B cell (primary cell): Measurements from ENCODE around the gene NF2. TPM values are rescaled to one million over a fixed set of nuclear protein-coding genes. Genes with fewer than 3 reads are reported as not detected.

Experiments used
- ATAC-seq: fragments of 200-7000 bp; cut with Tn5 transposase; one replicate; pipeline ENCODE4 v1.10.0; 2021; ENCODE audit warnings: low read depth, mild to moderate bottlenecking, moderate number of reproducible peaks, moderate library complexity
- CTCF ChIA-PET: fragments of 350-600 bp; sonication (Branson Sonifier 250); formaldehyde crosslinking; loops from one replicate; lab custom pipeline; 2021; ENCODE audit warnings: antibody characterized with exemption, inconsistent platforms; lab: Charles Lee
- POLR2A ChIA-PET: fragments of 350-600 bp; sonication (Branson Sonifier 250); formaldehyde crosslinking; loops from one replicate; lab custom pipeline; 2021; ENCODE audit warnings: antibody characterized with exemption; lab: Charles Lee
- DNase-seq: peaks from one replicate; pipeline ENCODE4 v3.0.0; 2013
- H2AFZ ChIP-seq: 2 replicates; pipeline ENCODE4 v1.6.1; 2012; ENCODE audit warnings: mild to moderate bottlenecking, low read depth, low read length; ENCODE audit not compliant: insufficient read depth, poor library complexity, severe bottlenecking
- H3K27ac ChIP-seq, 2 donors: 1 replicate in 1 of 2; 2 replicates in 1 of 2; pipeline ENCODE4 v1.5.1; 2012 to 2013; ENCODE audit warnings: low read length in 2 of 2, mild to moderate bottlenecking in 2 of 2, moderate library complexity in 1 of 2
- H3K27me3 ChIP-seq, 4 experiments: fragments of 200-600 bp in 1 of 4; sonication (generic) in 1 of 4; replicated peaks in 1 of 4; 1 replicate in 2 of 4; 2 replicates in 2 of 4; pipeline versions ENCODE4 v1.6.1 to v1.7.0; 2013 to 2016; ENCODE audit warnings: low read length in 3 of 4, mild to moderate bottlenecking in 2 of 4, mixed read lengths in 1 of 4, moderate library complexity in 1 of 4; ENCODE audit not compliant: insufficient read depth in 4 of 4, control insufficient read depth in 3 of 4; ENCODE audit errors: control extremely low read depth in 1 of 4
- H3K36me3 ChIP-seq, 2 experiments: replicated peaks in 1 of 2; 1 replicate in 1 of 2; 2 replicates in 1 of 2; pipeline versions ENCODE4 v1.6.1 to v1.7.1; 2013; ENCODE audit warnings: low read length in 1 of 2; ENCODE audit not compliant: insufficient read depth in 2 of 2, control insufficient read depth in 1 of 2; ENCODE audit errors: control extremely low read depth in 1 of 2, extremely low read depth in 1 of 2
- H3K4me1 ChIP-seq, 2 donors: fragments of 200-600 bp in 1 of 2; sonication (generic) in 1 of 2; 1 replicate in 1 of 2; 2 replicates in 1 of 2; pipeline versions ENCODE4 v1.5.1 to v1.6.1; 2013 to 2017; ENCODE audit warnings: low read length in 2 of 2; ENCODE audit not compliant: control insufficient read depth in 2 of 2, insufficient read depth in 2 of 2
- H3K4me2 ChIP-seq: replicated peaks from 2 replicates; pipeline ENCODE3; 2012; ENCODE audit warnings: mild to moderate bottlenecking, low read depth, low read length; ENCODE audit not compliant: poor library complexity, severe bottlenecking
- H3K4me3 ChIP-seq, 5 experiments: fragments of 200-600 bp in 1 of 5; sonication (generic) in 1 of 5; 1 replicate in 3 of 5; 2 replicates in 2 of 5; pipeline versions ENCODE4 v1.5.1 to v1.7.0; 2011 to 2016; ENCODE audit warnings: low read length in 4 of 5, mild to moderate bottlenecking in 4 of 5, low read depth in 2 of 5, control low read depth in 1 of 5, moderate library complexity in 1 of 5; ENCODE audit not compliant: insufficient read depth in 1 of 5; ENCODE audit errors: control extremely low read depth in 1 of 5, extremely low read depth in 1 of 5
- H3K79me2 ChIP-seq: fragments of 200-600 bp; sonication (generic); one replicate; pipeline ENCODE4 v1.6.0; 2016; ENCODE audit warnings: low read length; ENCODE audit not compliant: control insufficient read depth, insufficient read depth
- H3K9ac ChIP-seq: fragments of 200-600 bp; sonication (generic); 2 replicates; pipeline ENCODE4 v1.6.1; 2017; ENCODE audit warnings: mild to moderate bottlenecking, low read length, moderate library complexity
- H3K9me3 ChIP-seq, 3 donors: one replicate each; pipeline versions ENCODE4 v1.6.1 to v1.7.1; 2013; ENCODE audit warnings: low read length in 2 of 3; ENCODE audit not compliant: control insufficient read depth in 2 of 3, insufficient read depth in 1 of 3; ENCODE audit errors: control extremely low read depth in 1 of 3
- H4K20me1 ChIP-seq: 2 replicates; pipeline ENCODE4 v1.6.0; 2012; ENCODE audit warnings: mild to moderate bottlenecking, low read length; ENCODE audit not compliant: insufficient read depth, control insufficient read depth, poor library complexity, severe bottlenecking
- H3K27ac Mint-ChIP-seq: one replicate; pipeline ENCODE4 v1.8.0; 2021; ENCODE audit warnings: mixed read lengths
- H3K27me3 Mint-ChIP-seq: one replicate; pipeline ENCODE4 v1.8.0; 2021; ENCODE audit warnings: mixed read lengths
- H3K4me1 Mint-ChIP-seq: one replicate; pipeline ENCODE4 v1.8.0; 2021; ENCODE audit warnings: mixed read lengths
- H3K4me3 Mint-ChIP-seq: one replicate; pipeline ENCODE4 v1.8.0; 2021; ENCODE audit warnings: mixed read lengths
- H3K9me3 Mint-ChIP-seq: one replicate; pipeline ENCODE4 v1.8.0; 2022; ENCODE audit warnings: mixed read lengths; ENCODE audit not compliant: insufficient read depth
- CTCF ChIP-seq: fragments of 200-600 bp; IDR thresholded peaks from one replicate; pipeline ENCODE4 v1.8.0; 2022; ENCODE audit warnings: antibody characterized with exemption, mild to moderate bottlenecking
- EZH2 ChIP-seq: IDR thresholded peaks from 2 replicates; pipeline ENCODE4 v1.6.1; 2012; ENCODE audit warnings: borderline replicate concordance, low read depth, mild to moderate bottlenecking, moderate library complexity, low read length; ENCODE audit not compliant: insufficient read depth, poor library complexity, severe bottlenecking
- WGBS: methylation state at CpG from one replicate; pipeline ENCODE4 v1.1.5; 2013; ENCODE audit warnings: missing lambda C conversion rate; ENCODE audit not compliant: insufficient coverage; 5-methylcytosine and 5-hydroxymethylcytosine counted together
- intact Hi-C: fragments of 100-400 bp; cut with micrococcal nuclease; formaldehyde crosslinking; loops from one replicate; pipeline ENCODE4 v1.10.0; 2022
- polyA plus RNA-seq: library from polyadenylated mRNA; depleted of rRNA; stranded (reverse); fragments of >200 nt; gene quantifications from 2 replicates; pipeline ENCODE4 v1.2.3, GENCODE V29; 2012
- total RNA-seq, 2 donors: library from RNA; stranded (reverse); fragments of 120-200 nt in 1 of 2; gene quantifications; 1 replicate in 1 of 2; 2 replicates in 1 of 2; pipeline versions ENCODE4 v1.2.3 to v1.2.4, GENCODE V29; 2013 to 2022

The NF2 gene
- total and polyA plus RNA-seq, 2 donors (not counting 1 experiment from before 2014, with no cell fraction given), result 9.4 to 26.6 TPM

GRCh38 chr22:29660021-29660420 is 56.6 kb downstream of the NF2 start:
- Histone ChIP-seq H3K27ac (no peak overlapping the region), H2AFZ (no peak overlapping the region), H3K4me1 (peaks cover 6 to 8% of the 10 kb centered on the region in 2 donors), H3K36me3 (peaks cover 2 to 46% of the 10 kb centered on the region in 2 experiments), H3K9me3 (no peaks in the 10 kb centered on the region), H3K9ac (no peak overlapping the region), H3K4me3 (no peak overlapping the region), H3K27me3 (no peaks in the 10 kb centered on the region), H3K79me2 (no peaks in the 10 kb centered on the region), H4K20me1 (no peaks in the 10 kb centered on the region), H3K4me2 (no peak overlapping the region)
- Mint-ChIP-seq H3K4me1 (peaks cover 13% of the 10 kb centered on the region), H3K4me3 (no peak overlapping the region), H3K27me3 (no peaks in the 10 kb centered on the region), H3K9me3 (no peaks in the 10 kb centered on the region), H3K27ac (no peak overlapping the region)
- TF ChIP-seq EZH2 (no peak), CTCF (no peak)
- intact Hi-C loops, result no loop called here
- no peak for DNase-seq
- ChIA-PET POLR2A (no interaction called here), CTCF (no interaction called here)
- no peak for ATAC-seq
- 98% methylated on average over 6 of the region's 11 CpGs for WGBS

DNA sequence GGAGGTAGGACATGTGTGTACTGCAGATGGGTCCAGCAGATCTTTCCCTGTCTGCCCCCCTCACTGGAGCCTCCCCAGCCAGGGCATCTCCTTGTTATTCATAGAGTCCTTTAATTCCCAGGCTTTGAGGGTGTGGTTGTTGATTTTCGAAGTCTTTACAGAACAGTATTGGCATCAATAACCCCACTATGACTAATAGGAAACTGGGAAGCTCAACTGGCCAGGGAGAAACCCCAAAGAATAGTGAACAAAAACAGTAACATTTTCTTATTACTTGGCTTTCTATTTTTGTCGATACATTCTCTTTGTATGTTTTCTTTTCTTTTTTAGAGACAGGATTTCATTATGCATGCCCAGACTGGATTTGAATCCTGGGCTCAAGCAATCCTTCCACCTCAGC is 57.9 kb downstream of the NF2 start:
- TF ChIP-seq CTCF (no peak), EZH2 (no peak)
- Mint-ChIP-seq H3K4me3 (no peak overlapping the region), H3K9me3 (no peaks in the 10 kb centered on the region), H3K4me1 (peaks cover 13% of the 10 kb centered on the region), H3K27me3 (no peaks in the 10 kb centered on the region), H3K27ac (no peak overlapping the region)
- intact Hi-C loops, result no loop called here
- Histone ChIP-seq H3K4me2 (no peak overlapping the region), H3K4me3 (no peak overlapping the region), H3K27ac (no peak overlapping the region), H3K9me3 (no peaks in the 10 kb centered on the region), H2AFZ (no peak overlapping the region), H3K36me3 (peaks cover 2 to 45% of the 10 kb centered on the region in 2 experiments), H3K27me3 (no peaks in the 10 kb centered on the region), H3K79me2 (no peaks in the 10 kb centered on the region), H4K20me1 (no peaks in the 10 kb centered on the region), H3K9ac (no peak overlapping the region), H3K4me1 (peaks cover 6 to 8% of the 10 kb centered on the region in 2 donors)
- ATAC-seq, result no peak
- POLR2A ChIA-PET, result no interaction called here
- no peak for DNase-seq
- CTCF ChIA-PET, result no interaction called here
- no CpG with 5 or more reads among the region's 2 CpGs for WGBS
